GM18511 (cell line): Measurements from ENCODE around the gene TSGA10IP.

Source experiments
- ATAC-seq: cut with Tn5 transposase; IDR thresholded peaks from one replicate; pipeline ENCODE4 v1.9.1; 2021; ENCODE audit warnings: mild to moderate bottlenecking, moderate library complexity; ENCODE audit not compliant: unreplicated experiment

The TSGA10IP gene

DNA sequence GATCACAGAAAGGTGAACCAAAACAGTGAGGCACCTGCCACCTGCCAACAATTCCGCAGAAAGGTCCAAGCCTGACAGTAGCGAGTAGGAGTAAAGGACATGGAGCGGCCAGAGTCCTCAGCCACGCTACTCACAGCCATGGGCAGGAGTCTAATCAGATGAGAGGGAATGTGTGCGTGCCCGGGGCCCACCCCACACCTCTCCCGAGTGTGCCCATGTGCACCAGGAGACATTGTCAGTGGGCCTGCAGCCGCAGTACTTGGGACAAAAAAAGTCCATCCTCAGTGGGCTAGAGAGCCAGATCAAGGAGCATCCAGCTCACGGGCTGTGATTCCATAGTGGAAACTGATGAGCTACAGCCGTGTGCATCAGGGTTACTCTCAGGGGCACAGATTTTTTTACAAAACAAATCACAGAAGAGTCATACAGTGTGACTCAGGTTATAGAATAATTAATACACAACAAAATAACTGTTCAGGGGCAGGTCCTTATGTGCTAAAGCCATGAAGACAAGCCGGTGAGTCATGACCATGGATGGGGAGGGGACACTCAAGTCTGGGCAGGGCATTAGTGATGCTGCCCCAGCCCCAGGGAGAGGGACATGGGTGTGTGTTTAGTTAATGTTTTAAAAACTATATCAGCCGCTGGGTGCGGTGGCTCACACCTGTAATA, 28.3 kb downstream of the TSGA10IP start:
- ATAC-seq: no peak

DNA sequence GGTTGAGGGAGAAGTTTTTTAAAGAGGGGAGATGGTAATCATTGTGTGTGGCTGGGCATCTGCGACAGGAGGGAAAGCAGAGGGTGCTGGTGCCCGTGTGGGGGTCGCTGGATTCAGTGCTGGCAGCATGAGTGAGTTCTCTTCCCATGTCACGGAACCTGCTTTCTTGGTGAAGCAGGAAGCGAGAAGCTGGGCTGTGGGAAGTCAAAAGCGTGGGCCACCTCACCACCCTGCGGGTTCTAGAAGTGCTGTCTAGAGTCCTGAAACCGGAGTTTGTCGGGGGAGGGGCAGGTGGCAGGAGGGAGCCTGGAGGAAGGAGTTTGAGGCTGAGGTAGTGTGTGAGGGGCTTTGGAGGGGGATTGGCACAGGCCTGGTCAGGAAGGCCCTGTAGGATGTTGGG, 30.5 kb downstream of the TSGA10IP start:
- ATAC-seq: no peak

DNA sequence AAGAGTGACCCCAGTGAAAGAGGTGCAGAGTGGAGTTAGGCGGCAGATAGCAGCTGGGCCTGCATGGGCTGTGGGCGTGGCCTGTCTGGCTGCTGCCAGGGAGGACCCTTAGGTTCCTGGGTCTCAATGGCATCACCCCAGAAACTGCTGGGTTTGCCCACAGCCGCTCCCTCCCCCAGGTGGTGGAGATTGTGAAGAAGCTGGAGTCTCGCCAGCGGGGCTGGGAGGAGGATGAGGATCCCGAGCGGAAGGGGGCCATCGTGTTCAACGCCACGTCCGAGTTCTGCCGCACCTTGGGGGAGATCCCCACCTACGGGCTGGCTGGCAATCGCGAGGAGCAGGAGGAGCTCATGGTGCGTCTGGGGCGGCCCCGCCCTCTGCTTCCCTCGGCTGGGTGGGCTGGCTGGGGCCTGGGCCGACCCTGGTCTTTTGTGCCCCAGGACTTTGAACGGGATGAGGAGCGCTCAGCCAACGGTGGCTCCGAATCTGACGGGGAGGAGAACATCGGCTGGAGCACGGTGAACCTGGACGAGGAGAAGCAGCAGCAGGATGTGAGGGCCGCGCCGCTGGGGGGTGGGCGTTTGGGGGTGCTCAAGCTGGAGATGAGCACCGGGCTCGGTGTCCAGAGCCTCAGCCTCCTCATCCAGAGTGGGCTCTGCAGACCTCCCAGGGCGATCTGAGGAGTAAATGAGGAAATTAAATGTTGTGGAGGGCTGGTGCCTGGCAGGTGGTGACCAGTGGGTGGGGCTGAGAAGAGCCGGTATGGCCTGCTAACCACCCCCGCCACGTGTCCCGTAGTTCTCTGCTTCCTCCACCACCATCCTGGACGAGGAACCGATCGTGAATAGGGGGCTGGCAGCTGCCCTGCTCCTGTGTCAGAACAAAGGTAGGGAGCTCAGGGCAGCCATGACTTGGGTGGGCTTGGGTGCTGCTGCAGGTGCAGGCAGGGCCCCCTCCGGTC, 31.2 kb downstream of the TSGA10IP start:
- ATAC-seq: no peak

DNA sequence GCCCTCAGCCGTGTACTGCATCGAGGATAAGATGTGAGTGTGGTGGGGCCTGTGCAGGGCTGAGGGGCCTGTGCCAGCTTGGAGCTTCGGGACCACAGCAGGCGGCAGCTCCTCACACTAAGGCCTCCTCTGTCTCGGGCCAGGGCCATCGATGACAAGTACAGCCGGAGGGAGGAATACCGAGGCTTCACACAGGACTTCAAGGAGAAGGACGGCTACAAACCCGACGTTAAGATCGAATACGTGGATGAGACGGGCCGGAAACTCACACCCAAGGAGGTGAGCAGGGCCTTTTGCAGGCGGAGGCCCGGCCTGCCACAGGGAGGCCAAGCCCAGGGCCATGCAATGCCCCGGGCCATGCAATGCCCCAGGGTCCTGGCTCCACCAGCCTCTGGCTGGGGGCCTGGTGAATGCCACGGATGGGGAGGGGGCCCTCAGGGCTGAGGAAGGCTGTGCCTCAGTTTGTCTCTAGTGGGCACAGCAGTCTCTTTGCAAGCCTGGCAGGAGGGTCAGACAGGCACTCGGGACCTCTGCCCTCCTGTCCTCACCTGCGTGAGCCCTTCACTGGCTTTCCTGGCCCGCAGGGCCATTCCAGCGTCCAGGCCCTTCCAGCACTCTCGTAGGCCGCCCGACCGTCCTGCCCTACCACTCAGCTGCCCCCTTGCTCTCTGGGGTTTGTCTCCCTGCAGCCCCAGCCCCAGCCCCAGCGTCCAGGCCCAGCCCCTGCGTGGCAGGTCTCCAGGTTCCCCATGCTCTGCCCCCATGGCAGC, 32.5 kb downstream of the TSGA10IP start:
- no peak for ATAC-seq

DNA sequence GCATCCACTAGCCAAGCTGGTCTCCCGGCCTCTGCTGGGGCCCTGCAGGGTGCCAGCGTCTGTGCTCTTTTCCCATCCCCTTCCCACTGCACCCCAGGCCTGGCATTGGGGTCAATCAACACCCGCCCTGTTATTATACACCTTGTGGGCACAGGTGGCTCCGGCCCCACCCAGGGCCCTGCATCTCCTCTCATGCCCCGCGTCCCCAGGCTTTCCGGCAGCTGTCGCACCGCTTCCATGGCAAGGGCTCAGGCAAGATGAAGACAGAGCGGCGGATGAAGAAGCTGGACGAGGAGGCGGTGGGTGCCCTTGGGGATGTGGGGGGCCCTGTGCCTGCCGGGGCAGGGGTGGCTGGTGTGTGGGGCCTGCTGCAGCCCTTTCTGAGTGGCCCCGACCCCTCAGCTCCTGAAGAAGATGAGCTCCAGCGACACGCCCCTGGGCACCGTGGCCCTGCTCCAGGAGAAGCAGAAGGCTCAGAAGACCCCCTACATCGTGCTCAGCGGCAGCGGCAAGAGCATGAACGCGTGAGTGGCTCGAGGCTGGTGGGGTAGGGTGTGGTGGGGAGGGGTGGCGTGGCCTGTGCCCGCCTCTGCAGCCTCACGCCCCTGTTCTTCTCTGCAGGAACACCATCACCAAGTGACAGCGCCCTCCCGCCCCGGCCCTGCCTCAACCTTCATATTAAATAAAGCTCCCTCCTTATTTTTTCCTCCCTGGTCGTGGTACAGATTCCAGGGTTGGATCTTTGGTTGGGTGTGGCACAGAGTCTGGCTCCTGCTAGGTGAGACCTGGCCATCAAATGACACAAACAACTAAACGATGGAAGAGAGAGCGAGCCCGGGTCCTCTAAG, 33.3 kb downstream of the TSGA10IP start:
- no peak for ATAC-seq

GRCh38 chr11:65979261-65979759, 34.0 kb downstream of the TSGA10IP start:
- no peak for ATAC-seq

- ATAC-seq: no peak
These were observed 35.9 kb downstream of the TSGA10IP start for GRCh38 chr11:65981101-65981740.

DNA sequence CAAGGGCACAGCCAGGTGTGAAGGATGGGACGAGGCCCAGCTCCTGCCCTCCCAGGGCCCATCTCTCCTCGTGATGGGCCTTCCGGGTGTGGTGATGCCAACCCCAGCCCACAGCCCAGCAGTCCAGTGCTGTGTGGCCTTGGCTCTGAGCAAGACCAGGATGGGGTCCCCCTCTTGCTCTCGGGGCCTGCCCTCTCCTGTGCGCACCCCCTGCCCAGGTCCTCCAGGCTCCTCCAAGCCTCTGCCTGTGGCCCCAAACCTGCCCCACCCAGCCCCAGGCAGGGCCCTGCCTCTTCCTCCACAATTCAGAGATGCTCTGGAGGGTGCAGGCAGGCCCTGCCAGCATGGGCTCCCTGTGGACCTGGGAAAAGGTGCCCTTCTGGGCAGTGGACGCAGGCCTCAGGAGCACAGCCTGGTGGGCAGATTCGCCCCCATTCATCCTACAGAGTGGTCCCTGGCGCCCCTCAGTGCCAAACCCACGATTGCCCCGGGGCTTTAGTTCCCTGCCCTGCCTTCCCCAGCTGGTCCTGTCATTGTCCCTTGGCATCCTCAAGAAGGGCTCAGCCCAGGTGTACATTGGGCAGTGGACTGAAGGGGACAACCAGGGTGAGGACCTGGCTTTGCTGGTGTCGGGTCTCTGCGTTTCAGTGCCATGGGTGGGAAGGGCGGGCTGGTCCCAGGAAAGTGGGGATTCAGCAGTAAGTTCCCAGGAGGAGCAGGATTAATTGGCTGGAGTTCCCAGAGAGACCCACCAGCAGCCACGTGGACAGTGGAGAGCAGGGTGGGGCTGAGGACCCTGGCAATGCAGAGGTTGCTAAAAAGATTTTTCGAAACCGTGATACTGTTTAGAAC, 36.9 kb downstream of the TSGA10IP start:
- no peak for ATAC-seq

DNA sequence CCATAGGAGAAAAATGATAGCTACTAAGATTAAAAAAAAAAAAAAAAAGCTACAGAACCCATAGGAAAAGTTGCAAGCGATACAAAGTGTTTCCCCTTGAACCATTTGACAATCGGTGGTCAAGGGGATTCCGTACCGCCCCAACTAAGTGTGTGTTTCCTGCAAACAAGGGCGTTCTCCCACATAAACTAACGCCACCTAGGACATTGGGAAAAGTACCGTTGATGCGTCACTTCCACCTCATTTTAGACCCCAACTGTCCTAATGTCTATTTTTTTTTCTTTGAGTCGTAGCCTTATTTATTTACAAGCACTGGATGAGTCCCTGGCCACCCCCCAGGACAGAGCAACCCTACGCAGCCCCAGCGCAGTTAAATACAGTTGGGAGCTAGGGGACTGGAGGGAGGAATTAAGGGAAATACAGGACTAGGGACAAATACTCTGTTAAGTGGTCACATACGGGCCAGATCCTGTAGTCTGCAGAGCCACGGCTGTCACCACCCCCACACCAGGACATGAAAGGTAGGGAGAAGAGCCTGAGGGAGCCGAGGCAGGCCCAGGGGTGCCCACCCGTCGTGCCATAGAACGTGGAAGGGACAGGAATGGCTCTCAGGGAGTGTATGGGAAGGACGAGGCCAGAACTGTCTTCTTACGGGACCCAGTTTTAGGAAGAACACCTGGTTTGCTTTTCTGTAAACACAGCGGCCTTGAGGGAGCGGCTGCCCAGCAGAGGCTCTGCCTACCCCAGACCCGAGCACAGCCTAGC, 37.7 kb downstream of the TSGA10IP start:
- ATAC-seq: no peak

GRCh38 chr11:65983589-65983987, 38.3 kb downstream of the TSGA10IP start:
- no peak for ATAC-seq

DNA sequence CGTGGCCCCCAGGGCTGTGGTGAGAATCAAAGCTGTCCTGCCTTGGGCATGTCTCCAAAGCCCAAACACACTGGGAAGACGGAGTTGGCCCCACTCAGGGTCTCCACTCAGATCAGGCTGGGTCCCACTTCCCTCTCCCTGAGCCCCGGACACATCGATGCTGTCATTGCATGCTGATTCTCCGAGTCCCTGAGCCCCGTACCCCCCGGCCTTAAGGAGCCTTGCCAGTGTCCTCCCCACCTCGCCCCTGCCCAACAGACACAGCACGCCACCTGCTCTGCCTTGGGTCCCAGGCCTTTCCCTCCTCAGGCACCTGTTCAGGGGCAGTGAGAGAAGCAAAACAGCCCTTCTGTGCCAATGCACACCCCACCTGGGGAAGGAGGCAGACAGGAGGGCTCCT, 42.1 kb downstream of the TSGA10IP start:
- ATAC-seq: no peak

DNA sequence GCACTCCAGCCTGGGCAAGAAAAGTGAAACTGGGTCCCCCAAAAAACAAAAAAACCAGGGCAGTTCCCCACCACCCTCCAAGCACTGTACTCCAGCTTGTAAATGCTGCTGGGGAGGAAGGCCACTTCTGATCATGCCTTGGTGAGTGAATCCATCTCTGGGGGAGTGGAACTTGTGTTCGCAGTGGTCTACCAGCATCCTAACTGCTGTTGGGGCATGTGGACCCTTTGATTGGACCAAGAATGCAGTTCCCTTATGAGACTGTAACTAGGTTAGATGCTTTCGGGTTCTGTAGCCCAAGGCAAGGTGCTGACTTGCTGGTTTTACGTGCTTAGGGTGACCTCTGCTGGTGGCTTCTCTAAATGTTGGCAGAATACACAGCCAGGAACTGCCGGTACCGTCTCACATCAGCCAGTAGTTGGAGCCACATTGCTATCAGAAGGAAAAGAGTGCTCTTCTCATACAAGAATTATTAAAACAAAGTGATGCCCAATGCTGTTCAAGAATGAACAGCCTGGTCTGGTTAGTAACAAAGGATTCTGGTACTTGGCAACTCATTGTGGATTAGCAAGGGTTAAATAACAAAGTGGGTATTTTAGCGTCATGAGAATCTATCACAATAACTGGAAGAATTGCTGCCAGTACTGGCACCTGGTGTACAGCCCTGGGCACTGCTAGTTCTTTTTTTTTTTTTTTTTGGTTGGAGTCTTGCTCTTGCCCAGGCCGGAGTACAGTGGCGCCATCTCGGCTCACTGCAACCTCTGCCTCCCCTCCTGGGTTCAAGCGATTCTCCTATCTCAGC, 43.7 kb downstream of the TSGA10IP start:
- peak; percentile 92 for ATAC-seq

DNA sequence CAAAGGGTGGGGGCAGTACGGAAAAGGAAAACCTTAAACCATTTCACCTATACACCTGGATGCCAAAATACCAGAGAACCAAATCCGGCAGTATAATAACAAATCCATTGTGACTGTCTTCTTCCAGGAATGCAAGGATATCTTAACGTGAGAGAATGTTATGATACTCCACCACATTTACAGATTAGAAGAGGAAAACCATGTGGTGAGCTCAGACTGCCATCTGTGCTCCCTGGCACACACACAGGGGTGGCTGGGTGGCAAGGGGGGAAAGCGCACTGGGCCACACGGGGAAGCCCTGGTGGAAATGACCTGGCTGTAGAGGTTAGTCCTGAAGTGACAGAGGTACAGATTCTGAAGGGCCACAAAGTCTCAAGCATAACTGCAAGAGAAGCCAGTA, 46.8 kb downstream of the TSGA10IP start:
- no peak for ATAC-seq

DNA sequence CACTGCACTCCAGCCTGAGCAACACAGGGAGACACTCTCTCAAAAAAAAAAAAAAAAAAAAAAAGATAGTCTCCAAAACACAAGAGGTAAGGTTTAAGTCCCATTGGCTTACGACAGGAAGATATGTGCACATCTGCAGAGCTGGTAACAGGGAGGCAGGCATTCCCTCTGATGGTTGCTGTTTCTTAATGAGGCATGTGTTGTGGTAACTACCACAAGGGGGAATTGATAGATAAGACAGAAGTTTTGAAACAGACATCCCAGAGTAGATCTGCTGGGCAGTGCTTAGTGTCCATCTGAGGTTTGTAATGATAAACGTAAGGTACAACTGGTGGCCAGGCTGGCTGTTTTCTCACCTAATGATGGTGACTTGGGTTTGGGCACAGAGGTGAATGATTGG, 52.0 kb downstream of the TSGA10IP start:
- ATAC-seq: no peak

DNA sequence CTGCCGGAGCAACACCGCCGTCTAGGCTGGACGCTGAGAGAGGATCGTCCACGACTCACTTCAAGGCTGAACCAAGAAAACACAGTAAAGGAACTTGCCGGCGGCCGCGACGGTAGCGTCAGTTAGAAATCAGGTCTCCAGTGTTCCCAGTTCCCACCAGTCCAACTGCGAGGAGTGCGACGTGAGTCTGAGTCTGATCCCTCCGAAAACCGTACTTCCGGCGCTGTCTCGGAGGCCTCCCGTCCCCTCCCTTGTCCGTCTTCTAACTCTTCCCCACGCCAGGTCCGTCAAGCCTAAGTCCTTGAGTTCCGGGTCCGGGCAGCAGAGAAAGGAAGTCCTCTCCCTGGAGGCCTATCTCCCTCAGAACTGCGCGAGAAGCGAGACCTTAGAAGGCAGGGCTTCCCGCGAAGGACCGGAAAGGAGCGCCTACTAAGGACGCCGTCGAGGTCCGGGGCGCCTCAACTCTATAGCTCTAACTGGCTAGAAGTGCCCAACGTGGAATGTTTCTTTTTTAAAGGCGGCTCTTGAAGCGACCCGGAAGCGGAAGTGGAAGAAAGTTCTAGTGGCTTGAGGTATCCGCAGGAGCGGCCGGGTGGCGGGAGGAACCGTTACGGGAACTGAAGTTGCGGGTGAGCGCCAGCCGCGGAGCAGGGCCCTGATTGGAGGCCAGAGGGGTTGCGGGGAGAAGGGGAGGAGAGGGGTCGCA, 56.8 kb downstream of the TSGA10IP start, which contains the start of the genes BANF1 and EIF1AD:
Gene BANF1, plus strand, starts transcription at position 562 of the 706 bp plus-strand sequence. CDS start 748 bp downstream, outside the sequence.
Gene EIF1AD, minus strand, starts transcription at position 216 of the 706 bp plus-strand sequence. CDS start 1,768 bp downstream, outside the sequence.
- ATAC-seq: peak; percentile 94

DNA sequence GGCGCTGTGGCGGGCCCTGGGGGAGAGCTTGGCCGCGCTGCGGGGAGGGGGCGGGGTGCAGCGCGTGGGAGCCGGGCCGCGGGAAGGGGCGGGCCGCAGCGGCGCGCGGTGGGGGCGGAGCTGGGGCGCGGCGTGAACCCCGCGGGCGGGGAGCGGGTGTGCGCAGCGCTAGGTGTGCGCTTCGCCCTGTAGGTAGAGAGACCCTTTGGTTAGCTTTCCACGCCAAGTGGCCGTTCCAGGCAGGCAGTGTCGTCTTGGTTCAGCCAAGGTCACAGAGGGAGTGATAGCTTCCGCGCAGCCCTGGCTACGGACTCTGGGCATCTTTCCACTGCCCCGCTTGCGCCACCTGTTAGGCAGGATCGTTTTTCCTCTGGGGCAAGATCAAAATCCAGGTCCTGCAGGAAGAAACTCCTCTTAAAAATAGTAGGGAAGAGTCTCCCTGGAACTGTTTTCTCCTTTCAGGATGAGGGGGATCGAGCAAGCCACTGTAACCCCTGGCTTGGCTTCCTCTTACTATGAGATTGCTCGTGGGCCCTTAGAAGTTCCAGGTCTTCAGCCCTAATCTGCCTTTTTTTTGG, 57.5 kb downstream of the TSGA10IP start:
- ATAC-seq: peak; percentile 51
